K562 (cell line): ENCODE results near the gene LOXL3. TPM values are rescaled to one million over a fixed set of nuclear protein-coding genes. Genes with fewer than 3 reads are reported as not detected.
A peak's percentile ranks its signal among the peaks of the same experiment; 100 is the strongest.

Experiments
- BCL6 ChIP-seq: fragments of 250-450 bp; sonication (Bioruptor Pico); IDR thresholded peaks from 2 replicates; pipeline ENCODE4 v1.4.0; 2020
- BRD4 ChIP-seq: fragments of 200-600 bp; sonication (generic); IDR thresholded peaks from 2 replicates; pipeline ENCODE4 v1.6.1; 2017; ENCODE audit warnings: inconsistent platforms
- CBX8 ChIP-seq: fragments of 200-600 bp; sonication (generic); IDR thresholded peaks from 2 replicates; pipeline ENCODE4 v1.6.1; 2012; ENCODE audit warnings: borderline replicate concordance, mixed run types, low read depth, mild to moderate bottlenecking, moderate library complexity, mixed read lengths, low read length, control low read depth, inconsistent platforms; ENCODE audit not compliant: poor library complexity, severe bottlenecking; ENCODE audit errors: extremely low read depth
- HNRNPH1 ChIP-seq: fragments of 200-400 bp; formaldehyde crosslinking; optimal IDR thresholded peaks from 2 replicates; pipeline ENCODE3; 2017; ENCODE audit warnings: low read depth, mild to moderate bottlenecking, low read length, moderate library complexity
- KAT8 ChIP-seq: fragments of 450-650 bp; IDR thresholded peaks from 2 replicates; pipeline ENCODE4 v1.6.1; 2016; ENCODE audit warnings: low read depth, mild to moderate bottlenecking
- KLF1 ChIP-seq: fragments of 450-650 bp; IDR thresholded peaks from 2 replicates; pipeline ENCODE4 v1.6.1; 2016; ENCODE audit warnings: missing genetic modification characterization, missing compliant biosample characterization
- MEF2A ChIP-seq: IDR thresholded peaks from 2 replicates; pipeline ENCODE4 v1.6.1; 2011; ENCODE audit warnings: low read depth, mild to moderate bottlenecking, low read length, moderate library complexity; ENCODE audit not compliant: control insufficient read depth
- NCOA2 ChIP-seq, 2 experiments: fragments of 450-650 bp; IDR thresholded peaks; 2 replicates each; pipeline ENCODE4 v1.6.1; 2018; ENCODE audit warnings: mild to moderate bottlenecking in 2 of 2, moderate library complexity in 1 of 2; ENCODE audit not compliant: partially characterized antibody in 2 of 2
- RHOXF2B ChIP-seq: fragments of 250-450 bp; sonication (Bioruptor Pico); conservative IDR thresholded peaks from 2 replicates; pipeline ENCODE4 v1.5.1; 2021
- TCFL5 ChIP-seq: fragments of 250-450 bp; sonication (Bioruptor Pico); conservative IDR thresholded peaks from 2 replicates; pipeline ENCODE4 v1.6.1; 2021; ENCODE audit warnings: mild to moderate bottlenecking, moderate library complexity, matching md5 sums
- WHSC1 ChIP-seq: IDR thresholded peaks from one replicate; pipeline ENCODE4 v1.6.1; 2012; ENCODE audit warnings: low read length, control low read depth, inconsistent platforms
- ZC3H8 ChIP-seq: fragments of 450-650 bp; IDR thresholded peaks from 2 replicates; pipeline ENCODE4 v1.6.1; 2017
- ZEB2 ChIP-seq: fragments of 450-650 bp; IDR thresholded peaks from 2 replicates; pipeline ENCODE4 v1.6.1; 2016
- ZNF133 ChIP-seq: fragments of 250-450 bp; sonication (Bioruptor Pico); IDR thresholded peaks from 2 replicates; pipeline ENCODE4 v1.4.0; 2020; ENCODE audit warnings: mild to moderate bottlenecking
- polyA plus RNA-seq, 8 experiments: library from polyadenylated mRNA; depleted of rRNA in 4 of 8; stranded (reverse) in 5 of 8; unstranded in 3 of 8; fragments of >200 nt; fragmentation: Nextera tagmentation in 2 of 8; fragmentation: Illumina TruSeq in 1 of 8; extraction: Ambion mirVana in 2 of 8; extraction: Trizol in 1 of 8; gene quantifications; 2 replicates each; pipeline versions ENCODE4 v1.2.1 to v1.2.3, GENCODE V29; 2011 to 2014; ENCODE audit warnings: inconsistent platforms in 1 of 8, missing spikeins in 1 of 8
- total RNA-seq, 7 experiments: library from RNA; depleted of rRNA in 6 of 7; stranded (reverse); fragments of >200 nt in 6 of 7; fragmentation: Illumina TruSeq in 2 of 7; extraction: Trizol in 2 of 7; gene quantifications; 2 replicates each; pipeline versions ENCODE4 v1.2.1 to v1.2.3, GENCODE V29; 2011 to 2021; ENCODE audit warnings: low replicate concordance in 1 of 7
- TF ChIP-seq, protein P1 (sequence below), 2 experiments: fragments of 450-650 bp; IDR thresholded peaks; 2 replicates each; pipeline ENCODE4 v1.6.1; 2016; ENCODE audit warnings: mild to moderate bottlenecking in 2 of 2, borderline replicate concordance in 1 of 2, low read depth in 1 of 2, moderate library complexity in 1 of 2
- TF ChIP-seq, protein P2 (sequence below): IDR thresholded peaks from 2 replicates; pipeline ENCODE4 v1.6.1; 2011; ENCODE audit warnings: borderline replicate concordance, low read depth, mild to moderate bottlenecking, moderate library complexity, low read length; ENCODE audit not compliant: insufficient read depth, poor library complexity, severe bottlenecking
- TF ChIP-seq, protein P3 (sequence below): sonication (generic); formaldehyde crosslinking; IDR thresholded peaks from 2 replicates; pipeline ENCODE4 v1.8.1; 2022; ENCODE audit warnings: missing genetic modification reagents

The LOXL3 gene
- total and polyA plus RNA-seq, 9 of the 15 experiments (the other 6 are each of a cell fraction or from before 2014, with no cell fraction given), result 0.22 to 0.99 (median 0.31) TPM

DNA sequence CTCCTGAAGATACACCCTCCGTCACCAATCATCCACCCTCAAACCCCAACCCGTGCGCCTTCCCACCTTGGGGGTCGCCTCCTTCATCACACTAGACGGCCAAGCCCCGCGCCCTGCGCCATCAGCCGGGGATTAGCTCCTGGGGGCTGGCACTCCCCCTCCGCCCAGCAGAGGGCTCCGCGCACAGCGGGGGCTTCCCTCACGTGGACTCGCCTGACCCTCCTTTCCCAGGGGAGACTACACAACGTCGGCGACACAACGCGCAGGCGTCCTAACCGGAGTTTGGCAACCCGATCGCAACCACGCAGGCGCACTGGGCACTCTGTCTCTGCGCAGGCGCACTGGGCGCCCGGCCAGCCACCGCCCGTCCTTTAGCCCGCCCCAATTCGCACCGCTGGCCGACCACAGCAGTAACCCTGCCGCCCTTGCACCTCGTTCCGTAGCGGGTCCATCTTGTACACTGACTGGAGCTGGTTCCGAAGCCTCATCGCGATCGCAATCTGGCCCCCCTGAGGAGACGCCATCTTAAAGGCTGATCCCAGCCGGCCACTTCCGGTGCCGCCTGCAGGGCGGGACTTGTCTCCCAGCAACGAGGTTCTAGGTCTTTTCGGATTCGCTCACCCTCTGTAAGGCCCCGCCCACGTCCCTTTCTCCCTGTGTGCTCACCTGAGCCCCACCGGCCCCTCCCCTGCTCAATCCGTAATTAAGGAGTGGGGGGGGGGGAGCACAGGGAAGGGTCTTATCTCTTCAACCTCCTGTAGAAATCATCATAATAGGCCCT lies 46.4 kb downstream of the LOXL3 start, which contains the start of gene PCGF1 (continued):
- TF ChIP-seq, protein P1, sequence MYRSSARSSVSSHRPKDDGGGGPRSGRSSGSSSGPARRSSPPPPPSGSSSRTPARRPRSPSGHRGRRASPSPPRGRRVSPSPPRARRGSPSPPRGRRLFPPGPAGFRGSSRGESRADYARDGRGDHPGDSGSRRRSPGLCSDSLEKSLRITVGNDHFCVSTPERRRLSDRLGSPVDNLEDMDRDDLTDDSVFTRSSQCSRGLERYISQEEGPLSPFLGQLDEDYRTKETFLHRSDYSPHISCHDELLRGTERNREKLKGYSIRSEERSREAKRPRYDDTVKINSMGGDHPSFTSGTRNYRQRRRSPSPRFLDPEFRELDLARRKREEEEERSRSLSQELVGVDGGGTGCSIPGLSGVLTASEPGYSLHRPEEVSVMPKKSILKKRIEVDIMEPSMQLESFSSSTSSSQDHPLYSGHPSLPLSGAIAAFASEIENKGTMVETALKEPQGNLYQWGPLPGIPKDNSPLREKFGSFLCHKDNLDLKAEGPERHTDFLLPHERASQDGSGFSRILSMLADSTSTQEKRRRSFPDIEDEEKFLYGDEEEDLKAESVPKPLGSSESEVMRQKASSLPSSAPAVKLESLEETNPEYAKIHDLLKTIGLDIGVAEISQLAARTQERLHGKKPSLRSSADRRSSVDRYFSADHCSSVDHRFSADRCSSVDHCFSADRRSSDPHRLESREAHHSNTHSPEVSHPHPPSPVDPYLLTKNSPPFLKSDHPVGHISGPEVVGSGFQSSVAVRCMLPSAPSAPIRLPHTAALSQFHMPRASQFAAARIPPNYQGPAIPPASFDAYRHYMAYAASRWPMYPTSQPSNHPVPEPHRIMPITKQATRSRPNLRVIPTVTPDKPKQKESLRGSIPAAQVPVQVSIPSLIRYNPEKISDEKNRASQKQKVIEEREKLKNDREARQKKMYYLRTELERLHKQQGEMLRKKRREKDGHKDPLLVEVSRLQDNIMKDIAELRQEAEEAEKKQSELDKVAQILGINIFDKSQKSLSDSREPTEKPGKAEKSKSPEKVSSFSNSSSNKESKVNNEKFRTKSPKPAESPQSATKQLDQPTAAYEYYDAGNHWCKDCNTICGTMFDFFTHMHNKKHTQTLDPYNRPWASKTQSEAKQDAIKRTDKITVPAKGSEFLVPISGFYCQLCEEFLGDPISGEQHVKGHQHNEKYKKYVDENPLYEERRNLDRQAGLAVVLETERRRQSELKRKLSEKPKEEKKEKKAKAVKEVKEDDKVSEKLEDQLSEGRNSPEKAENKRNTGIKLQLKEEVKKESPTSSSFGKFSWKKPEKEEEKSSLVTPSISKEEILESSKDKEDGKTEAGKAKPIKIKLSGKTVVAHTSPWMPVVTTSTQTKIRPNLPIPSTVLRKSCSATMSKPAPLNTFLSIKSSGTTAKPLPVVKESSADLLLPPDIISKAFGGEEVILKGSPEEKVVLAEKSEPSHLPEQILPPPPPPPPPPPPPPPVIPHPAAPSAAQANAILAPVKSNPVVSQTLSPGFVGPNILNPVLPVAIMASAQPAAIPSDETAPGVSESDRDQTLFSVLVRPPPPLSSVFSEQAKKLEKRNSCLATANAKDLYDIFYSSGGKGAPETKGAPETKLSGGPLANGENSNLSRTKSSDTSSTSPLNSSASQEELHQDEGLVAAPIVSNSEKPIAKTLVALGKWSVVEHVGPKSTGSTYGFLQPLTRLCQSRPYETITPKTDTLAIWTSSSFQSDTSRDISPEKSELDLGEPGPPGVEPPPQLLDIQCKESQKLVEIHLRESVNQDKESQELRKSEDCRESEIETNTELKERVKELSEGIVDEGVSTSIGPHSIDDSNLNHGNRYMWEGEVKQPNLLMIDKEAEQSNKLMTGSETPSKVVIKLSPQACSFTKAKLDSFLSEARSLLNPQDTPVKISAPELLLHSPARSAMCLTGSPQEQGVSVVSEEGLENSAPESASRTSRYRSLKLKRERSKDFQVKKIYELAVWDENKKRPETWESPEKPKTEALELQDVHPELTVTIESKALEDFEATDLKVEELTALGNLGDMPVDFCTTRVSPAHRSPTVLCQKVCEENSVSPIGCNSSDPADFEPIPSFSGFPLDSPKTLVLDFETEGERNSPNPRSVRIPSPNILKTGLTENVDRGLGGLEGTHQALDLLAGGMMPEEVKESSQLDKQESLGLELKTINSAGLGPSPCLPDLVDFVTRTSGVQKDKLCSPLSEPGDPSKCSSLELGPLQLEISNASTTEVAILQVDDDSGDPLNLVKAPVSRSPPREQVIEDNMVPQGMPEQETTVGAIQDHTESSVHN (IDR thresholded peaks at IDR 0.05; ENCODE audit: borderline replicate concordance in 1 of 2, low read depth in 1 of 2), result no peak
- no peak for TF ChIP-seq CBX8
- no peak for TF ChIP-seq TCFL5 (CRISPR knock-in tag)
- no peak for TF ChIP-seq ZC3H8
- no peak for TF ChIP-seq MEF2A
- no peak for TF ChIP-seq RHOXF2B (CRISPR knock-in tag)
- TF ChIP-seq, protein P2, sequence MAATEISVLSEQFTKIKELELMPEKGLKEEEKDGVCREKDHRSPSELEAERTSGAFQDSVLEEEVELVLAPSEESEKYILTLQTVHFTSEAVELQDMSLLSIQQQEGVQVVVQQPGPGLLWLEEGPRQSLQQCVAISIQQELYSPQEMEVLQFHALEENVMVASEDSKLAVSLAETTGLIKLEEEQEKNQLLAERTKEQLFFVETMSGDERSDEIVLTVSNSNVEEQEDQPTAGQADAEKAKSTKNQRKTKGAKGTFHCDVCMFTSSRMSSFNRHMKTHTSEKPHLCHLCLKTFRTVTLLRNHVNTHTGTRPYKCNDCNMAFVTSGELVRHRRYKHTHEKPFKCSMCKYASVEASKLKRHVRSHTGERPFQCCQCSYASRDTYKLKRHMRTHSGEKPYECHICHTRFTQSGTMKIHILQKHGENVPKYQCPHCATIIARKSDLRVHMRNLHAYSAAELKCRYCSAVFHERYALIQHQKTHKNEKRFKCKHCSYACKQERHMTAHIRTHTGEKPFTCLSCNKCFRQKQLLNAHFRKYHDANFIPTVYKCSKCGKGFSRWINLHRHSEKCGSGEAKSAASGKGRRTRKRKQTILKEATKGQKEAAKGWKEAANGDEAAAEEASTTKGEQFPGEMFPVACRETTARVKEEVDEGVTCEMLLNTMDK, result peak; percentile 88
- peak; percentile 83 for TF ChIP-seq KLF1
- no peak for TF ChIP-seq HNRNPH1
- TF ChIP-seq, protein P3, sequence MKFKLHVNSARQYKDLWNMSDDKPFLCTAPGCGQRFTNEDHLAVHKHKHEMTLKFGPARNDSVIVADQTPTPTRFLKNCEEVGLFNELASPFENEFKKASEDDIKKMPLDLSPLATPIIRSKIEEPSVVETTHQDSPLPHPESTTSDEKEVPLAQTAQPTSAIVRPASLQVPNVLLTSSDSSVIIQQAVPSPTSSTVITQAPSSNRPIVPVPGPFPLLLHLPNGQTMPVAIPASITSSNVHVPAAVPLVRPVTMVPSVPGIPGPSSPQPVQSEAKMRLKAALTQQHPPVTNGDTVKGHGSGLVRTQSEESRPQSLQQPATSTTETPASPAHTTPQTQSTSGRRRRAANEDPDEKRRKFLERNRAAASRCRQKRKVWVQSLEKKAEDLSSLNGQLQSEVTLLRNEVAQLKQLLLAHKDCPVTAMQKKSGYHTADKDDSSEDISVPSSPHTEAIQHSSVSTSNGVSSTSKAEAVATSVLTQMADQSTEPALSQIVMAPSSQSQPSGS (CRISPR knock-in tag), result no peak
- no peak for TF ChIP-seq ZNF133 (CRISPR knock-in tag)
- peak; percentile 26; the same call in 1 of the 2 replicates for TF ChIP-seq BRD4
- no peak for TF ChIP-seq WHSC1
- no peak for TF ChIP-seq ZEB2
- no peak for TF ChIP-seq NCOA2 (IDR thresholded peaks at IDR 0.05; ENCODE audit: partially characterized antibody in 2 of 2)
- no peak for TF ChIP-seq KAT8
- TF ChIP-seq BCL6 (CRISPR knock-in tag), result no peak
